Smooth muscle cell (in vitro differentiated cells): ENCODE measurements around the gene MSMP. TPM values are rescaled to one million over a fixed set of nuclear protein-coding genes. Genes with fewer than 3 reads are reported as not detected.

Source experiments
- DNase-seq: peaks from one replicate; lab custom pipeline; 2025; ENCODE audit not compliant: unreplicated experiment; lab: John Stamatoyannopoulos, UW
- H2AFZ ChIP-seq: fragments of 200-600 bp; sonication (generic); 2 replicates; pipeline ENCODE4 v1.6.0; 2016; ENCODE audit warnings: antibody characterized with exemption, low read depth, mild to moderate bottlenecking
- H3F3A ChIP-seq: fragments of 200-600 bp; sonication (generic); 2 replicates; pipeline ENCODE4 v1.6.0; 2017; ENCODE audit warnings: antibody characterized with exemption, low read depth
- H3K27ac ChIP-seq: fragments of 200-600 bp; sonication (generic); 2 replicates; pipeline ENCODE4 v1.5.1; 2016; ENCODE audit warnings: low read depth, mild to moderate bottlenecking
- H3K27me3 ChIP-seq: fragments of 200-600 bp; sonication (generic); 2 replicates; pipeline ENCODE4 v1.6.1; 2016; ENCODE audit warnings: low read depth, mild to moderate bottlenecking
- H3K36me3 ChIP-seq: fragments of 200-600 bp; sonication (generic); 2 replicates; pipeline ENCODE4 v1.5.1; 2016; ENCODE audit warnings: low read depth
- H3K4me1 ChIP-seq: fragments of 200-600 bp; sonication (generic); 2 replicates; pipeline ENCODE4 v1.5.1; 2016; ENCODE audit warnings: low read depth
- H3K4me2 ChIP-seq: fragments of 200-600 bp; sonication (generic); 2 replicates; pipeline ENCODE4 v1.6.0; 2016; ENCODE audit warnings: mild to moderate bottlenecking
- H3K4me3 ChIP-seq: fragments of 200-600 bp; sonication (generic); 2 replicates; pipeline ENCODE4 v1.5.1; 2016; ENCODE audit warnings: mild to moderate bottlenecking
- H3K79me2 ChIP-seq: fragments of 200-600 bp; sonication (generic); 2 replicates; pipeline ENCODE4 v1.6.0; 2016; ENCODE audit warnings: low read depth, mild to moderate bottlenecking
- H3K9ac ChIP-seq: fragments of 200-600 bp; sonication (generic); 2 replicates; pipeline ENCODE4 v1.6.0; 2016; ENCODE audit warnings: low read depth
- H3K9me3 ChIP-seq: fragments of 200-600 bp; sonication (generic); replicated peaks from 2 replicates; pipeline ENCODE4 v1.5.1; 2016; ENCODE audit warnings: low read depth
- H4K20me1 ChIP-seq: fragments of 200-600 bp; sonication (generic); 2 replicates; pipeline ENCODE4 v1.6.0; 2016; ENCODE audit warnings: low read depth
- WGBS: methylation state at CpG from one replicate; pipeline ENCODE4 v1.1.7; 2016; ENCODE audit warnings: low lambda C conversion rate; 5-methylcytosine and 5-hydroxymethylcytosine counted together
- polyA plus RNA-seq: library from polyadenylated mRNA; unstranded; fragments of >200 nt; fragmentation: Nextera tagmentation; extraction: Ambion mirVana; gene quantifications from 2 replicates; pipeline ENCODE4 v1.2.1, GENCODE V29; 2016
- total RNA-seq: library from RNA; depleted of rRNA; stranded (reverse); fragments of >200 nt; gene quantifications from 2 replicates; pipeline ENCODE4 v1.2.3, GENCODE V29; 2014
- TF ChIP-seq, protein P1 (sequence below): fragments of 200-600 bp; sonication (generic); IDR thresholded peaks from 2 replicates; pipeline ENCODE4 v1.5.1; 2017; ENCODE audit warnings: borderline replicate concordance, mild to moderate bottlenecking, antibody characterized with exemption; ENCODE audit not compliant: insufficient read depth, poor library complexity, severe bottlenecking

Gene MSMP
- total and polyA plus RNA-seq, 2 experiments from 2014 or later = not detected

DNA sequence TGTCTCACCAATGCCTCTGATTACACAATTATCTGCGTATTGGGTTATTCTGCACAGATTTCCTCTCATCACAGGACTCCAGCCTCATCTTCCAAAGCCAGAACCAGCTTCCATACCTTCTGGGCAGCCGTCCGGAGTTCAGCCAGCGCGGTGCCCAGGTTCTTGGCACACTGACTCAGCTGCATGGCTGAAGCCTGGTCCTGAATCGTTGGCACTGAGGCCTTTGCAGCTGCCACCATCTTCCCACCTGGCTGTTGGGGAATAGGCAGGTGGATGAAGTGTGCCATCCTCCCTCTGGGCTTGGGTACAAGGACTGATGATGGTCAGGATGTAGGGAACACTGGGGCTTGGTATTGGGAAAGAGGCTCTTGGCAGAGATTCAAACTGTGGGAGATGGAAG lies 40.0 kb downstream of the MSMP start:
- no peak overlapping the region for H3K4me3 ChIP-seq
- H3K9me3 ChIP-seq = no peaks in the 10 kb centered on the region
- H3K27me3 ChIP-seq = no peaks in the 10 kb centered on the region
- no peak overlapping the region for H3K4me2 ChIP-seq
- peaks cover 26% of the 10 kb centered on the region for H3K36me3 ChIP-seq
- H4K20me1 ChIP-seq = peaks cover 15% of the 10 kb centered on the region
- no peak overlapping the region for H3K9ac ChIP-seq
- 97% methylated on average over 6 of the region's 6 CpGs for WGBS
- DNase-seq = no peak
- no peak overlapping the region for H2AFZ ChIP-seq
- no peaks in the 10 kb centered on the region for H3K79me2 ChIP-seq
- no peak overlapping the region for H3K27ac ChIP-seq
- no peaks in the 10 kb centered on the region for H3K4me1 ChIP-seq
- H3F3A ChIP-seq = peaks cover 3% of the 10 kb centered on the region
- TF ChIP-seq, protein P1, sequence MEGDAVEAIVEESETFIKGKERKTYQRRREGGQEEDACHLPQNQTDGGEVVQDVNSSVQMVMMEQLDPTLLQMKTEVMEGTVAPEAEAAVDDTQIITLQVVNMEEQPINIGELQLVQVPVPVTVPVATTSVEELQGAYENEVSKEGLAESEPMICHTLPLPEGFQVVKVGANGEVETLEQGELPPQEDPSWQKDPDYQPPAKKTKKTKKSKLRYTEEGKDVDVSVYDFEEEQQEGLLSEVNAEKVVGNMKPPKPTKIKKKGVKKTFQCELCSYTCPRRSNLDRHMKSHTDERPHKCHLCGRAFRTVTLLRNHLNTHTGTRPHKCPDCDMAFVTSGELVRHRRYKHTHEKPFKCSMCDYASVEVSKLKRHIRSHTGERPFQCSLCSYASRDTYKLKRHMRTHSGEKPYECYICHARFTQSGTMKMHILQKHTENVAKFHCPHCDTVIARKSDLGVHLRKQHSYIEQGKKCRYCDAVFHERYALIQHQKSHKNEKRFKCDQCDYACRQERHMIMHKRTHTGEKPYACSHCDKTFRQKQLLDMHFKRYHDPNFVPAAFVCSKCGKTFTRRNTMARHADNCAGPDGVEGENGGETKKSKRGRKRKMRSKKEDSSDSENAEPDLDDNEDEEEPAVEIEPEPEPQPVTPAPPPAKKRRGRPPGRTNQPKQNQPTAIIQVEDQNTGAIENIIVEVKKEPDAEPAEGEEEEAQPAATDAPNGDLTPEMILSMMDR = no peak

DNA sequence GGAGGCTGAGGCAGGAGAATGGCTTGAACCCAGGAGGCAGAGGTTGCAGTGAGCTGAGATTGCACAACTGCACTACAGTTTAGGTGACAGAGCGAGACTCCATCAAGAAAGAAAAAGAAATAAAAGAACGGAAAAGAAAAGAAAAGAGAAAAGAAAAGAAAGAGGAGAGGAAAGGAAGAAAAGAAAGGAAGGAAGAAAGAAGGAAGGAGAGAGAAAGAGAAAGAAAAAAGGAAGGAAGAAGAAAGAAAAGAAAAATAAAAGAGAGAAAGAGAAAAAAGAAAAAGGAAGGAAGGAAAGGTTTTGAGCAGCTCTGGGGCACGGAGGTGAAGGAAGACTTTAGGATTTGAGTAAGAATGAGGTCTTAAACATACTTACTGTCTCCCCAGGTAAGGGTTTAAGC lies 40.5 kb downstream of the MSMP start:
- H3K4me2 ChIP-seq = no peak overlapping the region
- DNase-seq = no peak
- H3K27ac ChIP-seq = no peak overlapping the region
- peaks cover 30% of the 10 kb centered on the region for H3K36me3 ChIP-seq
- H4K20me1 ChIP-seq = peaks cover 20% of the 10 kb centered on the region
- H3K9ac ChIP-seq = no peak overlapping the region
- 99% methylated on average over 3 of the region's 3 CpGs for WGBS
- no peaks in the 10 kb centered on the region for H3K4me1 ChIP-seq
- TF ChIP-seq, protein P1 = no peak
- no peaks in the 10 kb centered on the region for H3K9me3 ChIP-seq
- H3K79me2 ChIP-seq = no peaks in the 10 kb centered on the region
- no peaks in the 10 kb centered on the region for H3K27me3 ChIP-seq
- peaks cover 3% of the 10 kb centered on the region for H3F3A ChIP-seq
- no peak overlapping the region for H3K4me3 ChIP-seq
- H2AFZ ChIP-seq = no peak overlapping the region

DNA sequence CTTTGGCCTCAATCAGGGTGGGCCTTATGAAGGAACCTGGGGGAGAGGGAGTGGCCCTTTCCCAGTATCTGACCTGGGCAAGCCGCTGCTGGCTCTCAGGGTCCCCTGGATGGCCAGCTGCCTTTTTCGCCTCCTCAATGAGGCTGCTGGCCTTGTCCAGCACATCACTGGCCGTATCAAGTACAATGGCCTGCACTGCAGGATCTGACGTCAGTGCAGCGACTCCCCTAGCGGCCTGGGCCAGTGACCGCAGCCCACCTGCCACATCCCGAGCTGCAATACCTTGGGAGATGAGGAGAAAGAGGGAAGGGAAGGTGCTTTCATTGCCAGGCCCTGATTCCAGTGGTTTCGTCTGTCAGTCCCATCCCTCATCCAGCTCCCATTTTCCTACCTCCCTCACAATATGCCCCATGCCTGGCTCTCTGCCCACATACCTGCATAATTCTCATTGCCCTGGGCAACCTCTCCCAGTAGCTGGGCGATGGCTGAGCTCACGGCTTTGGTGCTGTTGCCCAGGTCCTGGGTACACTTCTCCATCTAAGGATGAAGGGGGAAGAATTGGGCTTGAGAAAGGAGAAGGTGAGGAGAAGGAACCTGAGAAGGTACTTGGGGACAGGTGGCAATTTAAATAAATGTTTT lies 41.2 kb downstream of the MSMP start:
- H3K4me3 ChIP-seq = no peak overlapping the region
- H3K9me3 ChIP-seq = no peaks in the 10 kb centered on the region
- TF ChIP-seq, protein P1 = no peak
- no peak overlapping the region for H2AFZ ChIP-seq
- H4K20me1 ChIP-seq = peaks cover 21% of the 10 kb centered on the region
- H3K4me1 ChIP-seq = no peaks in the 10 kb centered on the region
- no peak overlapping the region for H3K27ac ChIP-seq
- no peaks in the 10 kb centered on the region for H3K79me2 ChIP-seq
- H3K4me2 ChIP-seq = no peak overlapping the region
- H3K36me3 ChIP-seq = peaks cover 36% of the 10 kb centered on the region
- peaks cover 3% of the 10 kb centered on the region for H3F3A ChIP-seq
- no peak overlapping the region for H3K9ac ChIP-seq
- DNase-seq = no peak
- H3K27me3 ChIP-seq = no peaks in the 10 kb centered on the region
- 93% methylated on average over 11 of the region's 11 CpGs for WGBS
